ENCODE results near the gene LRRC47. TPM values are rescaled to one million over a fixed set of nuclear protein-coding genes. Genes with fewer than 3 reads are reported as not detected.

LRRC47 gene
- total and polyA plus RNA-seq, 3 experiments from 2014 or later = 36.9 to 50.5 (median 42.6) TPM

DNA sequence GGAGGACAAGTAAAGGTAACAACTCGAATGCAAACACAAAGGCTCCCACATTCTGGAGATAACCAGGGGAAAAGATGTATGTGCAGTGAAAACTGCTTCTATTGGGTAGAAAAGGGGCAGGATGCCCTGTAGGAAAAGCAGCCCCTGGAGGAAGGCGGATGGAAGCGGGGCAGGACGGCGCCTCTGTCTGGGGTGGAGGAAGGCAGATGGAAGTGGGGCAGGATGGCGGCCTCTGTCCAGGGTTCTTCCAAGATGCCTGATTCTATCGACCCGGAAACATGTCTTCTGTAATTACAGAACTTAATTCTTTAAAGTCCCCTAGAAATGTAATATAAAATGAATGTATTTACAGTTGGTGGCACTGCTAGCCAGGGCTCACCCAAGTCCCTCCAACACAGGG, 24.0 kb upstream of the LRRC47 start:
- CTCF ChIA-PET = no interaction called here
- Mint-ChIP-seq H3K4me1 (no peaks in the 10 kb centered on the region), H3K36me3 (peaks cover 0 to 82% (median 21%) of the 10 kb centered on the region in 3 donors), H3K27me3 (no peaks in the 10 kb centered on the region), H3K4me3 (no peak overlapping the region), H3K9me3 (no peaks in the 10 kb centered on the region), H3K27ac (no peak overlapping the region)
- Histone ChIP-seq H3K27ac (ENCODE audit: low read depth, low read length) (no peak overlapping the region), H3K9me3 (ENCODE audit: low read length) (no peaks in the 10 kb centered on the region), H3K4me1 (ENCODE audit: insufficient read depth, low read length) (no peaks in the 10 kb centered on the region), H3K4me3 (ENCODE audit: low read length) (no peak overlapping the region), H3K27me3 (ENCODE audit: insufficient read depth, low read length, poor library complexity, severe bottlenecking) (no peaks in the 10 kb centered on the region), H3K36me3 (ENCODE audit: insufficient read depth, low read length) (peaks cover 14% of the 10 kb centered on the region)
- POLR2A ChIA-PET = no interaction called here
- no peak for DNase-seq

- DNase-seq = no peak
- Histone ChIP-seq H3K4me1 (ENCODE audit: insufficient read depth, low read length) (no peaks in the 10 kb centered on the region), H3K4me3 (ENCODE audit: low read length) (no peak overlapping the region), H3K27me3 (ENCODE audit: insufficient read depth, low read length, poor library complexity, severe bottlenecking) (no peaks in the 10 kb centered on the region), H3K27ac (ENCODE audit: low read depth, low read length) (no peak overlapping the region), H3K36me3 (ENCODE audit: insufficient read depth, low read length) (peaks cover 14% of the 10 kb centered on the region), H3K9me3 (ENCODE audit: low read length) (no peaks in the 10 kb centered on the region)
- Mint-ChIP-seq H3K36me3 (peaks cover 0 to 84% (median 23%) of the 10 kb centered on the region in 3 donors), H3K27me3 (peaks cover 0 to 1% of the 10 kb centered on the region in 2 donors), H3K27ac (no peak overlapping the region), H3K4me3 (no peak overlapping the region), H3K4me1 (no peaks in the 10 kb centered on the region), H3K9me3 (no peaks in the 10 kb centered on the region)
- CTCF ChIA-PET = no interaction called here
- POLR2A ChIA-PET = no interaction called here
Measured at GRCh38 chr1:3819771-3820200, 23.5 kb upstream of the LRRC47 start.

DNA sequence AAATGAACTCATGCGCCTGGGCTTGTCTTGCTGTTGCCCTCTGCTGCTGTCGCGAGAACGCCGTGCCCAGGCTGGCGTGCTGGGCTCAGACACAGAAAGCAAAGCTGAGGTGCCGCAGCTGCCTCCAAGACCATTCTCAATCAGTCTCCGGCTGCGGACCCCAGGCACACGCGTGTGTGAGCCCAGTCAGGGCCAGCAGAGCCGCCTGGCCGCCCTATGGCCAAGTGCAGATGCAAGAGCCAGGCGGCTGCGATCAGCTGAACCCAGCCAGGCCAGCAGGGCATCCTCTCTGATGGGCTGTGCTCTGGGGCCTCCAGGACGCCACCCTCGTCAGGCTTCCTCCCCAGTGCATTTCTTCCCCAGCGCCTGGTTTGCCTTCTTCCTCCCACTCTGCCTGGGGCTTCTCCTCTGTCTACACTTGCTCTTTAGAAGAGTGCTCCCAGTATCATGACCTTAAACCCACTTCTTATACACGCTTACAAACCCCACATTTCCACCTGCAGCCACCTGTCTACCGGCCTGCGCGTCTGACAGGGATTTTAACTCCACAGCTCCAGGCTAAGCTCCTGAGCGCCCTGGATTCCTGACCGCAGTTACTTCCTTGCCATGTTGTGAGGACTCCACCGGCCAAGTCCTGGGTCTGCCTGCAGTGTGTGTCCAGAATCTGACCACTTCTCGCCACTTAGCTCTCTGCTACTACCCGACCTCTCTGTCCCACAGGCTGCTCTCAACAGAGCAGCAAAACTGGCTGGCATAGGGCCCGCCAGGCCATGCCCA, 21.7 kb upstream of the LRRC47 start:
- H3K27ac Mint-ChIP-seq = peak overlapping the region in 1 of 8 donors; percentile 73
- CTCF ChIA-PET = no interaction called here
- no peaks in the 10 kb centered on the region for H3K4me1 Mint-ChIP-seq

GRCh38 chr1:3817138-3817740, 20.9 kb upstream of the LRRC47 start:
- CTCF ChIA-PET = no interaction called here
- H3K36me3 ChIP-seq (ENCODE audit: insufficient read depth, low read length) = peaks cover 9% of the 10 kb centered on the region

More for the DNA sequence above, 21.7 kb upstream of the LRRC47 start:
- DNase-seq = no peak
- no peak overlapping the region for H3K4me3 Mint-ChIP-seq
- POLR2A ChIA-PET = no interaction called here
- Histone ChIP-seq H3K9me3 (ENCODE audit: low read length) (no peaks in the 10 kb centered on the region), H3K36me3 (ENCODE audit: insufficient read depth, low read length) (peaks cover 13% of the 10 kb centered on the region), H3K27me3 (ENCODE audit: insufficient read depth, low read length, poor library complexity, severe bottlenecking) (no peaks in the 10 kb centered on the region), H3K4me1 (ENCODE audit: insufficient read depth, low read length) (no peaks in the 10 kb centered on the region), H3K4me3 (ENCODE audit: low read length) (no peak overlapping the region), H3K27ac (ENCODE audit: low read depth, low read length) (no peak overlapping the region)
- no peaks in the 10 kb centered on the region for H3K9me3 Mint-ChIP-seq
- peaks cover 0 to 1% of the 10 kb centered on the region in 2 donors for H3K27me3 Mint-ChIP-seq
- peaks cover 0 to 81% (median 17%) of the 10 kb centered on the region in 3 donors for H3K36me3 Mint-ChIP-seq

DNA sequence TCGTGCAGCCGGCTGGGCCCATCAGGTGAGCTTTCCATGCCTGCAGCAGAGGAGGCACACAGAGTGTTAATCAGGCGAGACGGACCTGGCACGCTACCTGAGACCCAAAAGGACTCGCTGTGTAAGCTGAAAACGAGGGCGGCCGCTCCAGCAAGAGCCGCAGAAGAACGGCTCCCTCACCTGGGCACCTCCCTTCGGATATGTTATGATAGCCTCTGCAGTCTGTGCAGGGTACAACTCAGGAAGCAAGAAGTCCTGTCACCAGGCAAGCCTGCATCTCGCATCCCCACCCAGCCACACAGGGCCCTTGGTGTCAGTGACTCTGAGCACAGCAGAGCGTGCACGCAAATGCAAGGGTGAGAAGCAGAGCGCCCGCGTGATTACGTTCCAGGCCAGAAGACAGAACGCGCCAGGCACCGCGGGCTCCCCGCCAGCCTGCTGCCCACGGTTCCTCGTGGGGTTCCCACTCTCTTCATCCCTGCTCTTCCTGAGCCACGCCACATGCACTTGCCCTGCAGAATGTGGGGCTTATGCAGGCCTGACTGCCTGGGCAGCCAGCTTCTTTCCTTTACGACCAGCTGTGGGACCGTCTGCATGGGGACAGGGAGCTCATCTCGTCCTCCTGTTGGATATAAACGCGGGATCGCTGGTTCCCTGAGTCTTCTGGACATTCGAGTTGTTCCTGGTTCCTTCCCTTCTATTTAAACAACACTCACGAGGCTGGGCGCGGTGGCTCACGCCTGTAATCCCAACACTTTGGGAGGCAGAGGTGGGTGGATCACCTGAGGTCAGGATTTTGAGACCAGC, 20.2 kb upstream of the LRRC47 start:
- H3K4me3 ChIP-seq (ENCODE audit: low read length) = no peak overlapping the region
- Mint-ChIP-seq H3K4me1 (peaks cover 0 to under 1% (median 0%) of the 10 kb centered on the region in 3 donors), H3K36me3 (peaks cover 0 to 66% (median 16%) of the 10 kb centered on the region in 3 donors), H3K27me3 (peaks cover 0 to 1% of the 10 kb centered on the region in 2 donors), H3K9me3 (no peaks in the 10 kb centered on the region), H3K4me3 (no peak overlapping the region), H3K27ac (no peak overlapping the region)
- ChIA-PET CTCF (no interaction called here), POLR2A (no interaction called here)
- H3K9me3 ChIP-seq (ENCODE audit: low read length) = no peaks in the 10 kb centered on the region
- no peak for DNase-seq
- no peak overlapping the region for H3K27ac ChIP-seq (ENCODE audit: low read depth, low read length)
- peaks cover 9% of the 10 kb centered on the region for H3K36me3 ChIP-seq (ENCODE audit: insufficient read depth, low read length)
- H3K27me3 ChIP-seq (ENCODE audit: insufficient read depth, low read length, poor library complexity, severe bottlenecking) = no peaks in the 10 kb centered on the region
- H3K4me1 ChIP-seq (ENCODE audit: insufficient read depth, low read length) = no peaks in the 10 kb centered on the region

More at GRCh38 chr1:3817138-3817740, 20.9 kb upstream of the LRRC47 start:
- peaks cover 0 to 1% of the 10 kb centered on the region in 2 donors for H3K27me3 Mint-ChIP-seq
- H3K4me1 Mint-ChIP-seq = no peaks in the 10 kb centered on the region
- Histone ChIP-seq H3K4me3 (ENCODE audit: low read length) (no peak overlapping the region), H3K27ac (ENCODE audit: low read depth, low read length) (no peak overlapping the region), H3K4me1 (ENCODE audit: insufficient read depth, low read length) (no peaks in the 10 kb centered on the region), H3K9me3 (ENCODE audit: low read length) (no peaks in the 10 kb centered on the region), H3K27me3 (ENCODE audit: insufficient read depth, low read length, poor library complexity, severe bottlenecking) (no peaks in the 10 kb centered on the region)
- no peaks in the 10 kb centered on the region for H3K9me3 Mint-ChIP-seq
- POLR2A ChIA-PET = no interaction called here
- H3K4me3 Mint-ChIP-seq = no peak overlapping the region
- H3K36me3 Mint-ChIP-seq = peaks cover 0 to 73% (median 18%) of the 10 kb centered on the region in 3 donors
- H3K27ac Mint-ChIP-seq = no peak overlapping the region
- no peak for DNase-seq

DNA sequence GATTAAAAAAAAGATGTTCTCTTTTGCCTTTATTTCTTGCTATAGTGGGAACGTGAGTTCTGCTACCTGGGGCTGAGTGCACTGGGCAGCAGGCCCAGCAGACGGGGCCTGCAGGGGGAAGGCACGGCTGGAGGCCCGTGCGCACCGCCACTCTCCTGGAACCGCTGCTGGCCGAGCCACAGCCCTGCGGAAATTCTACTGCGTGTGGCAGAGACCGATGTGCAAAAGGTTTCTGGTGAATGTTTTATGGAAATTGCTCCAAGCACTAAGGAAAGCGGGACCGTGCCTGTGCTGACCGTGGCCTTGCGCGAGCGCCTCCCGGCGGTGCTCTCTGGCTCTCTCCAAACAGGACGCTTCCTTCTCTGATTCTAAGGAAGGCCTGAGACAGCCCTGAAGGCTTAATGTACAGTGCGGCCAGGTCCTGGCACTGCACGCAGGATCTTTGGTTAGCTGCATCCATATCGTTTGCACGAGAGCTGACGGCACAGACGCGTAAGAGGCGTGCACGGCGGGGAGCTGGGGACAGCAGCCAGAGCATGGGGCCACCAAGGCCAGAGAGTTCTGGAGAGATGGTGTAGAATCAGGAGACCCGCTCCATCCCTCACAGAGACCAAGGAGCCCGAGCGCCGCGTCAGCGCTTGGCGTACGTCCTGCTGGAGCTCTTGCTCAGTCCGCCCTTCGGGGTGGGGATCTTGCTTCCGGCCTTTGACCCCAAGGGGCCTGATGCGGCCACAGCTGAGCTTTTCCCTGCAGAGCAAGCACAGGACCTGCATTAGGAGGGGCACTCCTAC, 18.7 kb upstream of the LRRC47 start:
- no peak overlapping the region for H3K27ac ChIP-seq (ENCODE audit: low read depth, low read length)
- Mint-ChIP-seq H3K27me3 (peaks cover 0 to 1% of the 10 kb centered on the region in 2 donors), H3K27ac (peak overlapping the region in 1 of 8 donors; percentile 14), H3K36me3 (peaks cover 0 to 50% (median 11%) of the 10 kb centered on the region in 3 donors), H3K9me3 (no peaks in the 10 kb centered on the region), H3K4me3 (no peak overlapping the region), H3K4me1 (peaks cover 4 to 6% (median 4%) of the 10 kb centered on the region in 3 donors)
- POLR2A ChIA-PET = no interaction called here
- peaks cover 8% of the 10 kb centered on the region for H3K36me3 ChIP-seq (ENCODE audit: insufficient read depth, low read length)
- no peaks in the 10 kb centered on the region for H3K4me1 ChIP-seq (ENCODE audit: insufficient read depth, low read length)
- no peak overlapping the region for H3K4me3 ChIP-seq (ENCODE audit: low read length)
- H3K9me3 ChIP-seq (ENCODE audit: low read length) = no peaks in the 10 kb centered on the region
- DNase-seq = no peak
- H3K27me3 ChIP-seq (ENCODE audit: insufficient read depth, low read length, poor library complexity, severe bottlenecking) = no peaks in the 10 kb centered on the region
- CTCF ChIA-PET = no interaction called here

DNA sequence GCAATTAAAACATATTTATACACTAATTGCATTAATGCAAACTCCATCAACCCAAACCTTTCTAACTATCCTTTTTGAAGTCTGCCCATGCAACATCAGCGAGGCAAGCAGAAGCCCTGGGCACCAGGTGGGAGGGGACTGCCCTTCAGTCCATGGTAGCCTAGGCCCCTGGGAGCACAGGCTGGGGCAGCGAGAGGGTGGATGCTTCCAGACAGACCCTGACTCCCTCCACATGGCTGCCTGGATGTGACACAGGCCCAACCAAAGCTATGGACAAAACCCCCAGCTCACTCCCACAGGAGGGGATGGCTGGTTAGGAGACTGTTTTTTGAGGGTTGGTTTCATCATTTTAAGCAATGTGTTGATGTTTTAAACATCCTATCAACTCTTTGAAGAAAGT, 17.8 kb upstream of the LRRC47 start:
- no peaks in the 10 kb centered on the region for H3K9me3 ChIP-seq (ENCODE audit: low read length)

More for the DNA sequence above, 17.8 kb upstream of the LRRC47 start:
- Mint-ChIP-seq H3K4me1 (peaks cover 5 to 9% (median 9%) of the 10 kb centered on the region in 3 donors), H3K36me3 (peaks cover 0 to 41% (median 7%) of the 10 kb centered on the region in 3 donors), H3K9me3 (no peaks in the 10 kb centered on the region), H3K4me3 (no peak overlapping the region), H3K27me3 (peaks cover 0 to 1% of the 10 kb centered on the region in 2 donors), H3K27ac (no peak overlapping the region)
- ChIA-PET CTCF (no interaction called here), POLR2A (no interaction called here)
- H3K27me3 ChIP-seq (ENCODE audit: insufficient read depth, low read length, poor library complexity, severe bottlenecking) = no peaks in the 10 kb centered on the region
- DNase-seq = no peak
- H3K27ac ChIP-seq (ENCODE audit: low read depth, low read length) = no peak overlapping the region
- H3K4me3 ChIP-seq (ENCODE audit: low read length) = no peak overlapping the region
- H3K36me3 ChIP-seq (ENCODE audit: insufficient read depth, low read length) = peaks cover 5% of the 10 kb centered on the region
- no peaks in the 10 kb centered on the region for H3K4me1 ChIP-seq (ENCODE audit: insufficient read depth, low read length)
